GM12864 (cell line): Measurements from ENCODE around the gene BPNT1.

Source experiments
- DNase-seq: peaks from one replicate; pipeline ENCODE4 v3.0.0-alpha.2; 2011; ENCODE audit warnings: low read depth
- H3K4me3 ChIP-seq: 2 replicates; pipeline ENCODE4 v1.5.1; 2011; ENCODE audit warnings: mild to moderate bottlenecking, low read depth, low read length, control low read depth
- CTCF ChIP-seq: IDR thresholded peaks from 2 replicates; pipeline ENCODE4 v1.5.1; 2011; ENCODE audit warnings: low read depth, mild to moderate bottlenecking, moderate library complexity, low read length, control low read depth, inconsistent platforms; ENCODE audit errors: missing control alignments

Gene BPNT1

DNA sequence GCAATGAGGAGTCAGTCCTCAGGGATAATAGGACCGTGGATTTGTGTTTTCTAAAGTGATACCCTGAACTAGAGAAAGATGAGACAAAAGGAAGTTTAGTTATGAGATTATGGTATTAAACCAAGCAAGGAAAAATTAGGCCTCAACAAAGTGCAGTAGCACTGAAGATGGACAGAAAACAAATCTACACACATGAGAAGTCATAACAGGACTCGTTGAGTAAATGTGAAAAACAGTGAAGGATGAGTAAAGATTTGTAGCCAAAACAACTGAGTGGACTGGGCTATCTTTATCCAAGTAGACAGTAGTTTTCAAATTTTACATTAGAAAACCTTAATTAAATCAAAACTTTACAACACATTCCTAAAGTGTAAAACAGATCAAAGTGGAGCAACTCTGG is 58.3 kb downstream of the BPNT1 start:
- TF ChIP-seq CTCF = no peak
- H3K4me3 ChIP-seq = no peak overlapping the region

DNA sequence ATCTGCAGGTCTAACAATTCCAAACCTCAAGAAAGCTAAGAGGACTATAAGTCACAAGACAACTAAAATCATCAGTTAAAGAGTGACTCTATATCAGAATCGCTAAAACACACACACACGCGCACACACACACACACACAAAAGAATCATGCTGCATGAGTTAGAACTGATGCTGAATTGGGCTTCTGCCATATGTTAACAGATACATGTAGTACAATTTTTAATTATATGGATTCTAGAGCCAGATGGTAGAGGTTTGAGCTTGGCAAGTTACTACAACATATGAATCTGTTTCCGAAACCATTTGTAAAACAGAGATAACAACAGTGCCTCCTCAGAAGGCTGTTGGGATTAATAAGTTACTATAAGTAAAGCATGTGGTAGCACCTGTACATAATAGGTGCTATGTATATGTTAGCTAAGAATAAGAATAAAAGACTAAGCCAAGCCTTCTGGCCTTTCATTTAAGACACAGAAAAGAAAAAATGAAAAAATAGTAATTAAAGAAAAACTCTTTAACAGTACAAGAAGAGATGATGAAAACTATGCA is 61.2 kb downstream of the BPNT1 start:
- no peak for DNase-seq
- H3K4me3 ChIP-seq = no peak overlapping the region
- no peak for TF ChIP-seq CTCF

More for the DNA sequence above, 58.3 kb downstream of the BPNT1 start:
- DNase-seq = no peak

DNA sequence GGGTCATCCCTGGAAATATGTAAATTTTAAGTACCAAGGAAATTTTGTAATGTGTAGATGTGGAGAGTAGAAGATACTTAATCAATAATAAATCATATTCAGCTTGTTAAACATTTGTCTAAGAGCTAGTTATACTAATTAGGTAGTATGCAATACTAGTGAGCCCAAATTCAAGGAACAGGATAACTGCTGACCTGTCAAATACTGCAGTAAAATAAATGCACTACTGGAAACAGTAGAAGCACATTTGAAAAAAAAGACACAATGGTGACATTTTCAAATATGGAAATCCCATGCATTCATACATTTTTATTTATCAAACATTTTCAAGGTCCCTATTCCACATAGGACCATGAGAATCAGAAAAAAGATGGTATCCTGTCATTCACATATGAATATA is 70.5 kb downstream of the BPNT1 start:
- no peak for DNase-seq
- H3K4me3 ChIP-seq = no peak overlapping the region
- TF ChIP-seq CTCF = no peak

DNA sequence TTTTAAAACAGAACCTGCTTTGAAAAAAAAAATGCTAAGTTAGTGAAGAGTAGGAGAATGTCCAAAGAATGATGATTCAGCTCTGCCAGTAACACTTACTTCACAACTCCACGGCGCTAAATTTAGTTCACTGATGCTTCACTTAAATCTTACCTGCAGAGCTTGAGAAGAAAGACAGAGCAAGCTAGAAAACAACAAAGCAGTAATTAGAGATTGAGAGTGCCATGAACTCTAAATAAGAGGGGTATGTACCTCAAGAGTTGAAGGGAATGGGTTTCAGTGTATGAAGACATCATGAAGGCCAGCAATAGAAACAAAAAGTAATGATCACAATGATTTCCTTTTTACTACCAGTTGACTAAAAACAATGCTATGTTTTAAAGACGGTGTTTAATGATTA is 76.1 kb downstream of the BPNT1 start:
- H3K4me3 ChIP-seq = no peak overlapping the region
- no peak for DNase-seq
- TF ChIP-seq CTCF = no peak

DNA sequence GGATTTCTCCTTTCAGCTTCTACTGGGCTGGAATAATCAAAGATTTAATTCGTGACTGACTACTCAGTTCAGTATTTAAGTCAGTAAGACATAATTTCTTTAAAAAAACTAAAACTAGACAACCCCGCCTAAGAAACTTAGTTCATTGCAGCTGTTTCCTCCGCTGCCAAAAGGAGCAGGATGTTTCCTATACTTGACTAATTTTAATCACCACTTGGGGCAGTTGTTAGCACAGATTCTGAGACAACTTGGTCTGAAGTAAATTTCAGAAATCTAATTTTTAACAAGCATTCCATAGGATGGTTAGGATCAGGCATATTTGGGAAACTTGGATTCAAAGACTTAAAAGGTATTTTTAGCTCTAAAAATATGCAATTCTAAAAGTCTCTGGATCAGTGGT is 77.3 kb downstream of the BPNT1 start:
- no peak for TF ChIP-seq CTCF
- no peak overlapping the region for H3K4me3 ChIP-seq
- DNase-seq = no peak

DNA sequence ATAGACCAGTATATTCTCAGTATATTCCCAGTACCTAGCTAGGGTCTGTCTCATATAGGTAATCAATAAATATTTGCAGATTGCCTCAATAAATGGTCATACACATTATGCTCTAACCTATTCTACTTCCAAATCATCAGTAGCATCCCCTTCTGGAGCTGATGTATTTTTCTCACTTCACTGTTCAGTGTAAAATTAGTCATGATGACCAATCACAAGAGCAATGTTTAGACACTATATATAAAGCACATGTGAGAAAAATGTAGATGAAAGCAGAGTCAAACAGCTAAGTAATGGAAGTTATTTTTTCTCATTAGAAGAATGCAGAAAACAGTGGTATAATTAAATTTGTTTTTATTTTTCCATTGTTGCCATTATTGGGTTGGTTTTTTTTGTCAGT is 78.0 kb downstream of the BPNT1 start:
- DNase-seq = no peak
- TF ChIP-seq CTCF = no peak
- no peak overlapping the region for H3K4me3 ChIP-seq
